ENCODE results near the gene SMPD3. TPM values are rescaled to one million over a fixed set of nuclear protein-coding genes. Genes with fewer than 3 reads are reported as not detected.
A peak's percentile ranks its signal among the peaks of the same experiment; 100 is the strongest.

SMPD3 gene
- total and polyA plus RNA-seq, 9 donors: 0.31 to 4.3 (median 1.1) TPM

DNA sequence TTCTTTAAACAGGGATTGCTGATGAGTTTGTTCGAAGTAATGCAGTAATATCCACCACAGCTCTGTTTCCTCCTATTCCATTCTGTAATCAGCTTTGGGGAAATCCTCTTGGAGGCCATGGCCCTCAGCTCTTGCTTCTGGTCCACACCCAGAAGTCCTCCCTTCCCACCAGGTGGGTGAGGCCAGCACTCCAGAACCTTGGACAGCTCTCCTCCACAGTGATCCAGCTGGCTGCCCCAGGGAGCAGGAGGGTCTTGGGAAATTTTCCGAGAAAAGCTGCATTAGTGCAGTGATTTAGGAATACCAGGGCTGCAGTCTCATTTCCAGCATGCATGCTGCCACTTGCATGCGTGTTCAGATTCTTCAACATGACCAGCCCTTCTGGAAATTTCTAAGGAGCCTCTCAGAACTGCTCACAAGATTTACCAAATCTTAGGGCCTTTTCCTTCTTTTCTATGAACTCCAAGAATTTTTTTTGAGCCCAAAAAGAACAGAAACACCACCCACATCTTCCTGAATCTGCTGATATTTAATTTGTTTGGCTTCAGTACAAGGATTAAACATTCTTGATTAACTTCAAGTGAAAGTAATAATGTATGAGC lies 4.2 kb downstream of the SMPD3 start:
- Histone ChIP-seq H3K4me3 (ENCODE audit: low read length) (no peak overlapping the region), H3K9me3 (replicated peaks; ENCODE audit: control insufficient read depth, low read depth, low read length) (no peaks in the 10 kb centered on the region), H3K27me3 (ENCODE audit: control insufficient read depth, insufficient read depth, low read length) (peaks cover 28% of the 10 kb centered on the region), H3K27ac (ENCODE audit: low read length) (no peak overlapping the region), H3K36me3 (ENCODE audit: control insufficient read depth, insufficient read depth, low read length) (no peaks in the 10 kb centered on the region), H3K4me1 (ENCODE audit: control insufficient read depth, insufficient read depth, low read length) (peaks cover 22% of the 10 kb centered on the region)
- WGBS (ENCODE audit: insufficient coverage): 0% methylated on average over 2 of the region's 3 CpGs
- peak; percentile 53 for DNase-seq

DNA sequence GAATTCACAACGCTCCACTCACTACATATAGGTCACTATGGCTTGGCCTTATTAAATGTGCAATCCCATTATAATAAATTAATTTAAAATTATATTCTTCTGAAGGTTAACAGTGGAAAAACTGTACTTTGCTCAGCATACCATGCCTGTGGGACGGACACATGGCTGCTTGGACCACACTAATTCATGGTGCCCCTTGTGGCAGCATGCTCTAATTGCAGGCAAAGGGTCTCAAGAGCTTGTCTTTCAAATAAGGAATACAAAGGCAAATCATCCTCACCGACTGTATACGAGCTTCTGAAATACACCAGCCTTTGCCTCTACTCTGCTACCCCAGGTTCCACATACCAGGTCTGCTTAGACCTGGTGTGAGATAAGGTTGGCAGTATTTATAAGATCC lies 11.7 kb downstream of the SMPD3 start:
- 50% methylated on average over 1 of the region's 4 CpGs for WGBS (ENCODE audit: insufficient coverage)
- no peaks in the 10 kb centered on the region for H3K4me1 ChIP-seq (ENCODE audit: control insufficient read depth, insufficient read depth, low read length)

DNA sequence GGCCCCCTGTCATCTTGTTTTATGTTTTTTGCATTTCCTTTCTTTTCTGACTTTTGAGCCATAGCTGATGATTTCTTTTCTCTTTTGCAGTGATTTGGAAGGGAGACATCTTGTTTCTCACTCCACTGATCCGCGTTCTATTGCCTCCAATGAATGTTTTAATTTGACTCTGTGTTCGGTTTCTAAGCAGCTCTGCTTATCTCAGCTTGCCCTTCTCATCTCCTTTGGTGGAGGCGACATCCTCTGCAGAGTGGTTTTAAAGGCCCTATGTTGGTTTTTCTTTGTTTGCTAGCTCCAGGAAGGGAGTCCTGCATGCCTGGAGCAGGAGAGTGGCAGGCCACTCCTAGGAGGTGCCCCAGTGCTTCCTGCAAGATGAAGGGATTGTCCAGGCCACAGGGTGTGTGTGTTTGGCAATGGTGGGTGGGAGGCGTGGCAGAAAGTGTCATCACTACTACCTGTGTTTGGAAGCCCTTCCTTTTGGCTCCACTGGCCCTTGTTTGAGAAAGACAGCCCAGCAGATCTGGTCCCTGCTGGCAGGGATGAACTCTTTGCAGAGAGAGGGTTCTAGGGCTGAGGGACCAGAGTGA lies 13.6 kb downstream of the SMPD3 start:
- DNase-seq: no peak
- Histone ChIP-seq H3K9me3 (replicated peaks; ENCODE audit: control insufficient read depth, low read depth, low read length) (peaks cover 6% of the 10 kb centered on the region), H3K4me1 (ENCODE audit: control insufficient read depth, insufficient read depth, low read length) (no peaks in the 10 kb centered on the region), H3K4me3 (ENCODE audit: low read length) (no peak overlapping the region), H3K27ac (ENCODE audit: low read length) (no peak overlapping the region), H3K36me3 (ENCODE audit: control insufficient read depth, insufficient read depth, low read length) (no peaks in the 10 kb centered on the region), H3K27me3 (ENCODE audit: control insufficient read depth, insufficient read depth, low read length) (peaks cover 4% of the 10 kb centered on the region)
- WGBS (ENCODE audit: insufficient coverage): 70% methylated on average over 1 of the region's 5 CpGs

More for the DNA sequence above, 11.7 kb downstream of the SMPD3 start:
- peaks cover 6% of the 10 kb centered on the region for H3K9me3 ChIP-seq (replicated peaks; ENCODE audit: control insufficient read depth, low read depth, low read length)
- no peaks in the 10 kb centered on the region for H3K36me3 ChIP-seq (ENCODE audit: control insufficient read depth, insufficient read depth, low read length)
- peaks cover 4% of the 10 kb centered on the region for H3K27me3 ChIP-seq (ENCODE audit: control insufficient read depth, insufficient read depth, low read length)
- H3K27ac ChIP-seq (ENCODE audit: low read length): no peak overlapping the region
- DNase-seq: no peak
- H3K4me3 ChIP-seq (ENCODE audit: low read length): no peak overlapping the region

DNA sequence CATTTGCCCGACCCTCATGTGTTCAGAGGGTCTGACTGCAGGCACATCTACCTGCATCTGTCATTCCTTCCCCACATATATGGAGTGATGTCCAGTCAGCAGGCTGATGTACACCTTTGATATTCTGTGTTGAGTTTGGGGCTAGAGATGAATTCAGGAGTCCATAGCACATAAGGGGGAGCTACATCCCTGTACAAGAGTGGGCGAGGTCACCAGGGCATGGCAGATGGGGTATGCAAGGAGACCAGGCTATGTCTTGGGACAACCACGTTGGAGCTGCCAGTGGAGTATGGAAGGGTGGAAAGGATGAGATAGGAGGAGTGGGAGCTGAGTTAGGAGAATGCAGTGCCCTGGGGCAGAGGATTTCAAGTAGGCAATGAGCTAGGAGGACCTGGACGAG lies 15.0 kb downstream of the SMPD3 start:
- peaks cover 4% of the 10 kb centered on the region for H3K27me3 ChIP-seq (ENCODE audit: control insufficient read depth, insufficient read depth, low read length)
- no peaks in the 10 kb centered on the region for H3K4me1 ChIP-seq (ENCODE audit: control insufficient read depth, insufficient read depth, low read length)
- H3K9me3 ChIP-seq (replicated peaks; ENCODE audit: control insufficient read depth, low read depth, low read length): peaks cover 6% of the 10 kb centered on the region
- H3K4me3 ChIP-seq (ENCODE audit: low read length): no peak overlapping the region
- no peak overlapping the region for H3K27ac ChIP-seq (ENCODE audit: low read length)
- WGBS (ENCODE audit: insufficient coverage): 60% methylated on average over 2 of the region's 4 CpGs
- no peaks in the 10 kb centered on the region for H3K36me3 ChIP-seq (ENCODE audit: control insufficient read depth, insufficient read depth, low read length)
- DNase-seq: no peak

DNA sequence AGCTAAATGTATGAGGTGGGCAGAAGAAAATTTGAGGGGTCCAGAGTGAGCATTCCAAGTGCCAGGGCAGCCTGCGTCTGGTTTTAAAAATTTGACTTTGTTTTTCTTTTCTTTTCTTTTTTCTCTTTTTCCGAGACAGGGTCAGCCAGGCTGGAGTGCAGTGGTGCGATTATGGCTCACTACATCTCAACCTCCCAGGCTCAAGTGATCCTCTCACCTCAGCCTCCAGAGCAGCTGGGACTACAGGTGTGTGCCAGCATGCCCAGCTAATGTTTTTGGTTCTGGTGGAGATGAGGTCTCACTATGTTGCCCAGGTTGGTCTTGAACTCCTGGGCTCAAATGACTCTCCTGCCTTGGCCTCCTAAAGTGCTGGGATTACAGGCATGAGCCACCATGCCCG lies 15.6 kb downstream of the SMPD3 start:
- DNase-seq: no peak
- H3K27ac ChIP-seq (ENCODE audit: low read length): no peak overlapping the region
- H3K36me3 ChIP-seq (ENCODE audit: control insufficient read depth, insufficient read depth, low read length): no peaks in the 10 kb centered on the region
- peaks cover 4% of the 10 kb centered on the region for H3K27me3 ChIP-seq (ENCODE audit: control insufficient read depth, insufficient read depth, low read length)
- H3K4me3 ChIP-seq (ENCODE audit: low read length): no peak overlapping the region
- H3K4me1 ChIP-seq (ENCODE audit: control insufficient read depth, insufficient read depth, low read length): no peaks in the 10 kb centered on the region
- 100% methylated on average over 1 of the region's 4 CpGs for WGBS (ENCODE audit: insufficient coverage)
- peaks cover 6% of the 10 kb centered on the region for H3K9me3 ChIP-seq (replicated peaks; ENCODE audit: control insufficient read depth, low read depth, low read length)

DNA sequence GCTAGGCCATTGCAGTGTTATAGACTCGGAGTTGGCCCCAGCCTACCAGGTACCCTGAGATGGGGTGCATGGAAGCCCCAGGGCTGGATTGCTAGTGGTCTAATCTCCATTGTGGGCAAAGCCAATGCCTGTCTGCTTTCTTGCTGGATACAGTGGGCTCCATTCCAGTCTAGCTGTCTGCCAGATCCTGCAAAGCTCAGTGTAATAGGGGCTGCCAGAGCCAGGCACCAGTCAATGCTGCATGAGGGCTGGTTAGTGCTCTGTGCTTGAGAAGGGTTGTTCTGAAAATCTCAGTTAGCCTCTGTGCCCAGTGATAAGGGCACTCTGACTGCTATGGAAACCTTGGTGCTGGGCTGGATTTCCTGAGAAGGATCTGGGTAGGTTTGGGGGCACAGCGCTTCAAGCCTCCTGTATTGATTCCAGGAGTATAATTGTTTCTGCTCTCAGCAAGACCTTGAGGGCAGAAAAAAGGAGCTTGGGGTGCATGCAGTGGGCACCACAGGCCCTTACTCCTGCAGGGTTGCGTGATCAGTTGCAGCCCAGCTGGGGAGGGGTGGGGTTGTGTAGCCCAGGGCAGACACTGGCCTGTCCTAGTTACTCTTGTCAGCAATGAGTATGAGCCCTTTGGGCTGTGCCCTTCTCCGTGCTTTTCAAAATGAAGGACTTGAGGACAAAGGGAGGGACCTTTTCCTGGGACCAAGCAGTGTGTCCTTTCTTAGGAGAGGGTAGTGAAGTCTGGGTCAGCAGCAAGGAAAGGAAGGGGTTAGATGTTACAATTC lies 19.0 kb downstream of the SMPD3 start:
- no peaks in the 10 kb centered on the region for H3K9me3 ChIP-seq (replicated peaks; ENCODE audit: control insufficient read depth, low read depth, low read length)
- no peak overlapping the region for H3K4me3 ChIP-seq (ENCODE audit: low read length)
- no peaks in the 10 kb centered on the region for H3K36me3 ChIP-seq (ENCODE audit: control insufficient read depth, insufficient read depth, low read length)
- no peaks in the 10 kb centered on the region for H3K4me1 ChIP-seq (ENCODE audit: control insufficient read depth, insufficient read depth, low read length)
- peaks cover 4% of the 10 kb centered on the region for H3K27me3 ChIP-seq (ENCODE audit: control insufficient read depth, insufficient read depth, low read length)
- H3K27ac ChIP-seq (ENCODE audit: low read length): no peak overlapping the region
- DNase-seq: no peak
- 61% methylated on average over 3 of the region's 4 CpGs for WGBS (ENCODE audit: insufficient coverage)

DNA sequence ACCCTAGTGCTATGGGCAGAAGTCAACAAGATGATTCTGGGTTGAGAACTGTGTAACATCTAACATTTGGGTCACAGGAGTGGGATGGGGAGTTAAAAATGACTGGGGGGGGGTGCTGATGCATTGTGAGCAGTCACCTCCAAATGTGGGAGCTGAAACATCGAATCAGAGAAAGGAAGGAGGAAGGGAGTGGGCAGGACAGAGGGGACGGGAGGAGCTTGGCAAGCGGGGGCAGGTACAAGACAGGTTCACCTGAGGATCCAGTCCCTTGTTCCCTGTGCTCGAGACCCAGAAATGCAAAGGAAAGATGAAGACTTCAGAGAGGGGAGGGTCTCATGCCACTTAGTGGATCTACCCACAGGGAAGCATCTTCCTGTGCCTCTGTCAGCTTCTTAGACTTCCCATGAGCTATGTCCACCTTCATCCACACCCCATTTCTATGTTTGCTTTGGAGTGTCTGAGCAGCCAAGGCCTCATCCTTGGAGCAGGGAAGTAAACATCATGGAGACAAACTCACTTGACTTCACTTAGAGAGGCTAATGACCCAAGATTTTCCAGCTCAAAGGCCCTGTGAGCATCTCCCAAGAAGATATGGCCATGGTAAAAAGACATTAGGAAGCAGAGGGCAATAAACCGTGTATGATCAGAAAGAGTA lies 20.5 kb downstream of the SMPD3 start:
- H3K36me3 ChIP-seq (ENCODE audit: control insufficient read depth, insufficient read depth, low read length): no peaks in the 10 kb centered on the region
- H3K9me3 ChIP-seq (replicated peaks; ENCODE audit: control insufficient read depth, low read depth, low read length): no peaks in the 10 kb centered on the region
- no peak for DNase-seq
- H3K4me1 ChIP-seq (ENCODE audit: control insufficient read depth, insufficient read depth, low read length): no peaks in the 10 kb centered on the region
- no peak overlapping the region for H3K27ac ChIP-seq (ENCODE audit: low read length)
- WGBS (ENCODE audit: insufficient coverage): 88% methylated on average over 3 of the region's 5 CpGs
- H3K4me3 ChIP-seq (ENCODE audit: low read length): no peak overlapping the region
- H3K27me3 ChIP-seq (ENCODE audit: control insufficient read depth, insufficient read depth, low read length): no peaks in the 10 kb centered on the region

DNA sequence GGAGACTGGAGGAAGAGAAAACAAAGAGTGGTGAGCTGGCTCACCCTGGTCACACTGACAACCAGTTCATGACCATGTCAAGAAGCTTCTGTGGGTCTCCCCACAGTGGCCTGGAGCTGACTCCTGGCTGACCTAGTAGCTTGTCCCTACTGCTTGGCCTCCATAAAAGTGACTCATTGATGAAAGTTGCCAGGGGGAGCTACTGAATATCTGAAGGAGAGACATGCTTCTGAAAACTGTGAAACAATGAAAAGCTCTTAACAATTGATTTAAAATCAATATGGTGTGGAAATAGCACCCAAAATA lies 22.0 kb downstream of the SMPD3 start:
- H3K9me3 ChIP-seq (replicated peaks; ENCODE audit: control insufficient read depth, low read depth, low read length): no peaks in the 10 kb centered on the region
- no peaks in the 10 kb centered on the region for H3K27me3 ChIP-seq (ENCODE audit: control insufficient read depth, insufficient read depth, low read length)
- no peaks in the 10 kb centered on the region for H3K36me3 ChIP-seq (ENCODE audit: control insufficient read depth, insufficient read depth, low read length)
- H3K4me1 ChIP-seq (ENCODE audit: control insufficient read depth, insufficient read depth, low read length): no peaks in the 10 kb centered on the region
- no peak overlapping the region for H3K4me3 ChIP-seq (ENCODE audit: low read length)
- no peak overlapping the region for H3K27ac ChIP-seq (ENCODE audit: low read length)
- no peak for DNase-seq

DNA sequence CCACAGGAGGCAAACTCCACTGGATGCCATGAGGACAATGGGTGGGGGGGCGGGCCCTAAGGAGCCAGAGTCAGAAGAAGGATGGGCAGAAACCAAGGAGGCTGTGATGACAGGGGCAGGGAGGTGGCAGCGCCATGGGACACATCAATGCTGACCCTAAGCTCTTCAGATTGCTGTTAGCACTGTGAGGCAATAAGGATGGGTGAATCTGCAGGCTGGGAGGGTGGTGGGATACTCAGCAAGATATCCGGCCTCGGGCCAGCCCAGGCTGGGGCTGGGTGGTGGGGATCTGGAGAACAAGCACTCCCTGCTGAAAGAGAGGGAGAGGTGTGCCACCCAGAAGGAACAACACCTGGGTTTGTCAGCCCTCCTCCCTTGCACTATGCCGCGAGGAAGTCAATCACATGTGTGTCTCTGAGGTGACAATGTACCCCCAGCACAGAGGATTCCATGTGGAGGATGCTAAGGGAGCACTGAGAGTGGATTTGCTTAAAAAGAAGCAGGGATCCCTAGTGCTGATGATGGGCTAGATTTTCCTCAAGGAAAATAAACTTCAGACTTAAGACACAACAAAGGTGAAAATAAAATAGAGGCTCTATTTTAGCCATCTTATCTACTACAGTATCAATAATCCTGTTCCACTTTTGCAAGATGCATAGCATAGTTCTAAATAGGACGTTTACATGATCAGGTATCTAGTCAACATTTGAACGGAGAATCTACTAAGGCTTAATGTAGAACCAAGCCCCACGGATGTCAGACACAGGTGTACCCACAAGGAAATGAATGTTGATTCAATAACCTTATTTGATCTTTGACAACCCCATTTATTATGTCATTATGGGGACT lies 22.6 kb downstream of the SMPD3 start:
- DNase-seq: no peak
- no peaks in the 10 kb centered on the region for H3K36me3 ChIP-seq (ENCODE audit: control insufficient read depth, insufficient read depth, low read length)
- H3K4me3 ChIP-seq (ENCODE audit: low read length): no peak overlapping the region
- no peaks in the 10 kb centered on the region for H3K9me3 ChIP-seq (replicated peaks; ENCODE audit: control insufficient read depth, low read depth, low read length)
- no peaks in the 10 kb centered on the region for H3K4me1 ChIP-seq (ENCODE audit: control insufficient read depth, insufficient read depth, low read length)
- WGBS (ENCODE audit: insufficient coverage): 85% methylated on average over 2 of the region's 9 CpGs
- no peak overlapping the region for H3K27ac ChIP-seq (ENCODE audit: low read length)
- H3K27me3 ChIP-seq (ENCODE audit: control insufficient read depth, insufficient read depth, low read length): no peaks in the 10 kb centered on the region

DNA sequence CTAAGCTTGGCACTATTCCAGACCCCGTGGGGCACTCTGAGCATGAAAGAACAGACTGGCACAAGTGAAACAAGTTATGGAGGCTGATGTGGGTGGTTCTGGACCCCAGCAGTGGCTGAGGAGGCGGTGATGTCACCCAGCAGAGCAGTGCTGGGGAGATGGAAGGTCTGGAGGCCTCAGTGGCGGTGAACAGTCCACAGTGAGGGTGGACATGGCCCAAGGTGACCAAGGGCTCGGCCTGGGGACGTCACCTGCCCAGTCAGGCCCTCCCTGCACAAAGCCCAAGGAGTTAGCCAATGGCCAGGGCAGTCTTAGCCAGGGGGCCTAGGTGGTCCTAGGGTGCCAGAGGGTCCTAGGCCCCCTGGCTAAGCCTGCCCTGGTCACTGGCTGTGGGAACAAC lies 24.5 kb downstream of the SMPD3 start:
- no peak for DNase-seq
- Histone ChIP-seq H3K27me3 (ENCODE audit: control insufficient read depth, insufficient read depth, low read length) (no peaks in the 10 kb centered on the region), H3K27ac (ENCODE audit: low read length) (no peak overlapping the region), H3K36me3 (ENCODE audit: control insufficient read depth, insufficient read depth, low read length) (no peaks in the 10 kb centered on the region), H3K9me3 (replicated peaks; ENCODE audit: control insufficient read depth, low read depth, low read length) (no peaks in the 10 kb centered on the region), H3K4me3 (ENCODE audit: low read length) (no peak overlapping the region), H3K4me1 (ENCODE audit: control insufficient read depth, insufficient read depth, low read length) (no peaks in the 10 kb centered on the region)
- 67% methylated on average over 5 of the region's 5 CpGs for WGBS (ENCODE audit: insufficient coverage)
